Parathyroid adenoma (tissue), 2 donors: ENCODE results near the gene ACSBG1.

Experiments
- H2AFZ ChIP-seq: fragments of 300-600 bp; sonication (generic); one replicate; pipeline ENCODE4 v1.7.0; 2017; ENCODE audit warnings: antibody characterized with exemption, mild to moderate bottlenecking
- H3K27ac ChIP-seq: fragments of 300-600 bp; sonication (generic); one replicate; pipeline ENCODE4 v1.7.0; 2017
- H3K27me3 ChIP-seq: fragments of 300-600 bp; sonication (generic); one replicate; pipeline ENCODE4 v1.7.0; 2017; ENCODE audit warnings: low read length; ENCODE audit not compliant: control insufficient read depth, insufficient read depth
- H3K36me3 ChIP-seq: fragments of 300-600 bp; sonication (generic); one replicate; pipeline ENCODE4 v1.7.0; 2017; ENCODE audit warnings: low read length; ENCODE audit not compliant: control insufficient read depth, insufficient read depth
- H3K4me1 ChIP-seq: fragments of 300-600 bp; sonication (generic); one replicate; pipeline ENCODE4 v1.7.0; 2017; ENCODE audit warnings: control low read depth
- H3K4me2 ChIP-seq: fragments of 300-600 bp; sonication (generic); one replicate; pipeline ENCODE4 v1.7.0; 2017; ENCODE audit warnings: low read length
- H3K4me3 ChIP-seq: fragments of 300-600 bp; sonication (generic); one replicate; pipeline ENCODE4 v1.7.0; 2017; ENCODE audit warnings: low read depth, low read length
- H3K79me2 ChIP-seq: fragments of 300-600 bp; sonication (generic); one replicate; pipeline ENCODE4 v1.7.0; 2017; ENCODE audit warnings: control low read depth
- H3K9ac ChIP-seq: fragments of 300-600 bp; sonication (generic); one replicate; pipeline ENCODE4 v1.7.0; 2017; ENCODE audit warnings: mild to moderate bottlenecking
- H3K9me3 ChIP-seq: fragments of 300-600 bp; sonication (generic); one replicate; pipeline ENCODE4 v1.7.0; 2017; ENCODE audit warnings: low read length; ENCODE audit not compliant: control insufficient read depth
- TF ChIP-seq, protein P1 (sequence below): fragments of 300-600 bp; sonication (generic); IDR thresholded peaks from one replicate; pipeline ENCODE4 v1.7.0; 2017; ENCODE audit warnings: antibody characterized with exemption, mild to moderate bottlenecking
- donor health status: primary hyperparathyroidism.

ACSBG1 gene

DNA sequence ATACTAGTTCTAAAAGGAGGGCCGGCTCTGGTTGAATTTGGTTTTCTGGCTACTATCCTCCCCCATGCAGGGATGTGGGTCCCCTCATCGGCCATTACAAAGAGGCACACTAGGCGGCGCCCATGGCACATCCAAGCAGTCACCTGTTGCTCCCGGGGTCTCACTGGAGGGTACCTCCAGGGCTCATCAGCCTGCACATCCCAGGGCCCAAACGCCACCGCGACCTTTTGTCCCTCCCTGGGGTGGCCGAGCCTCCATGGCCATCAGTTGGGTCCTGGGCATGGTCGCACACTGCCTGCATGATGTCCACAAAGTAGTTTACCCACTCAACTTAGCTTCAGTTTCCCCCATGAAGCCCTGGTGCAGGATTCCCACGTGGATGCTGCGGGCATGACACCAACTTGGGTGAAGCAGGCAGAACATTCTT lies 56.9 kb downstream of the ACSBG1 start:
- Histone ChIP-seq H3K36me3 (no peaks in the 10 kb centered on the region), H3K9ac (no peak overlapping the region)

DNA sequence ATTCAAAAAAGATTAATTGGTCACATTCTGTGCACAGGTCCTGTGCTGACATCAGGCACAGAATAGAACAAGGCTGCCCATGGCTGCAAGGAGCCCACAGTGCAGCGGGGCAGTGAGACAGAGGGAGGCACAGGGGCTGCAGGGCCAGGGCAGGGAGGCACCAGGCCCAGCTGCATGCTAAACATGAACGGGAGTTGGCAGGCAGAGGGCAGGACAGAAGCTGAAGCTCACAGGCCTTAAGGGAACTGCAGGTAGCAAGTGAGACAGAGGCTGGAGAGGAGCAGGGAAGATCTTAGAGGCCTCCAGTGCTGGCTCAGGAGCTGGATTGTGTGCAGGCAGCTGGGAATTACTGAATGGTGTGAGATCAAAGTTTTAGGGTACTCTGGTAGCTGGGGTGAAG lies 59.0 kb downstream of the ACSBG1 start:
- Histone ChIP-seq H3K27me3 (no peaks in the 10 kb centered on the region), H3K36me3 (no peaks in the 10 kb centered on the region), H3K79me2 (no peaks in the 10 kb centered on the region), H3K9ac (no peak overlapping the region), H3K4me3 (no peak overlapping the region), H3K27ac (no peak overlapping the region), H3K9me3 (no peaks in the 10 kb centered on the region), H3K4me2 (no peak overlapping the region), H3K4me1 (no peaks in the 10 kb centered on the region), H2AFZ (no peak overlapping the region)
- TF ChIP-seq, protein P1, sequence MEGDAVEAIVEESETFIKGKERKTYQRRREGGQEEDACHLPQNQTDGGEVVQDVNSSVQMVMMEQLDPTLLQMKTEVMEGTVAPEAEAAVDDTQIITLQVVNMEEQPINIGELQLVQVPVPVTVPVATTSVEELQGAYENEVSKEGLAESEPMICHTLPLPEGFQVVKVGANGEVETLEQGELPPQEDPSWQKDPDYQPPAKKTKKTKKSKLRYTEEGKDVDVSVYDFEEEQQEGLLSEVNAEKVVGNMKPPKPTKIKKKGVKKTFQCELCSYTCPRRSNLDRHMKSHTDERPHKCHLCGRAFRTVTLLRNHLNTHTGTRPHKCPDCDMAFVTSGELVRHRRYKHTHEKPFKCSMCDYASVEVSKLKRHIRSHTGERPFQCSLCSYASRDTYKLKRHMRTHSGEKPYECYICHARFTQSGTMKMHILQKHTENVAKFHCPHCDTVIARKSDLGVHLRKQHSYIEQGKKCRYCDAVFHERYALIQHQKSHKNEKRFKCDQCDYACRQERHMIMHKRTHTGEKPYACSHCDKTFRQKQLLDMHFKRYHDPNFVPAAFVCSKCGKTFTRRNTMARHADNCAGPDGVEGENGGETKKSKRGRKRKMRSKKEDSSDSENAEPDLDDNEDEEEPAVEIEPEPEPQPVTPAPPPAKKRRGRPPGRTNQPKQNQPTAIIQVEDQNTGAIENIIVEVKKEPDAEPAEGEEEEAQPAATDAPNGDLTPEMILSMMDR, result no peak

More for the DNA sequence above, 56.9 kb downstream of the ACSBG1 start:
- TF ChIP-seq, protein P1, result peak; percentile 22
- no peak overlapping the region for H3K27ac ChIP-seq
- H3K4me3 ChIP-seq, result no peak overlapping the region
- no peaks in the 10 kb centered on the region for H3K4me1 ChIP-seq
- H3K9me3 ChIP-seq, result no peaks in the 10 kb centered on the region
- no peaks in the 10 kb centered on the region for H3K79me2 ChIP-seq
- no peak overlapping the region for H3K4me2 ChIP-seq
- H2AFZ ChIP-seq, result no peak overlapping the region
- H3K27me3 ChIP-seq, result no peaks in the 10 kb centered on the region

DNA sequence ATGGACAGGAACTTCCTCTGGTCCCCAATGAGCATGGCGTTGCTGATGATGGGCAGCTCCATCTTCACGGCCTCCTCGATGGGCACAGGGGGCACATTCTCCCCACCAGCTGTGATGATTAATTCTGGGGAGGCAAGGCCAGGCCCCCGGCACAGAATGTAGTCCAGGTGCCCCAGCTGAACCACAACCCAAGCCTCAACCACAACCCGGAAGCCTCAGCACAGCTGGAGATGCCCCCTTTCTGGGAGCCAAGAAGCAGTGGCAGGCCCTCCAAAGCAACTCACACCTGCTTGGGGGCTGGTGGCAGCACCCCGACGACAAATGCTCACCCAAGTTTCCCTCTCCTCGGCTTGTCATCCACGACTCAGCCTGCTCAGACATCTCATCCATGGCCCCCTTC lies 60.0 kb downstream of the ACSBG1 start:
- H3K27me3 ChIP-seq, result no peaks in the 10 kb centered on the region
- TF ChIP-seq, protein P1, result no peak
- no peak overlapping the region for H3K9ac ChIP-seq
- H3K4me3 ChIP-seq, result no peak overlapping the region
- H3K4me2 ChIP-seq, result no peak overlapping the region
- no peaks in the 10 kb centered on the region for H3K79me2 ChIP-seq
- no peaks in the 10 kb centered on the region for H3K36me3 ChIP-seq
- H3K9me3 ChIP-seq, result no peaks in the 10 kb centered on the region
- no peak overlapping the region for H2AFZ ChIP-seq
- no peak overlapping the region for H3K27ac ChIP-seq
- H3K4me1 ChIP-seq, result no peaks in the 10 kb centered on the region

DNA sequence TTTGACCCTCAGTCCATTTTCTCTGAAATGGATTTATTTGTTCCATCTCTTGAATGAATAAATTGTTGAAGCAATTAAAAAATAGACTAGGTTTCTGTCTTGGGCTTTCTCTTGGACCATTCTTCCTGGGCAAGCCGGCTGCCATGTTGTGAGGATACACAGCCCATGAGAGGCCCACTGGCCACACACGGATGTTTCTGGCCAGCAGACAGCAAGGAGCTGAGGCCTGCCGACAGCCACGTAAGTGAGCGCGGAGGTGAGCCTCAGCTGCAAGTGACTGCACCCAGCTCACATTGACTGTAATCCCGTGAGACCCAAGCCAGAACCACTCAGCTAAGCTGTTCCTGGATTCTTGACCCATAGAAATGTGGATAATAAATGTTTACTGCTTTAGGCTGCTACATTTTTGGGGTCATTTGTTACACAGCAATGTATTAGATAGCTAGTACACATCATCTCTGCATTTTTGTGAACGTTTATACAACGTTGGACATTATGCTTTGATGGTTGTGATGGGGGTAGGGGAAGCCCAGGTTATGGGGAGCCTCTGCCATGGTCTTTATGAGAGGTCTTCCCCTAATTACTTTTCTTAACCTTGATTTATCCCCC lies 62.4 kb downstream of the ACSBG1 start:
- H3K4me1 ChIP-seq, result no peaks in the 10 kb centered on the region
- H3K79me2 ChIP-seq, result no peaks in the 10 kb centered on the region
- H3K9me3 ChIP-seq, result no peaks in the 10 kb centered on the region
- H3K36me3 ChIP-seq, result no peaks in the 10 kb centered on the region
- no peak overlapping the region for H3K9ac ChIP-seq
- TF ChIP-seq, protein P1, result no peak
- H2AFZ ChIP-seq, result no peak overlapping the region
- no peaks in the 10 kb centered on the region for H3K27me3 ChIP-seq
- H3K4me3 ChIP-seq, result no peak overlapping the region
- no peak overlapping the region for H3K27ac ChIP-seq
- no peak overlapping the region for H3K4me2 ChIP-seq
